ENCODE measurements around the gene MTFP1. TPM values are rescaled to one million over a fixed set of nuclear protein-coding genes. Genes with fewer than 3 reads are reported as not detected.
"Not testable (repeated sequence)": the region's sequence is repeated elsewhere in the genome, so short reads cannot be mapped to it uniquely, and the experiment has no call there.

MTFP1 gene
- total RNA-seq, 1 experiment from 2014 or later = 16.6 TPM

DNA sequence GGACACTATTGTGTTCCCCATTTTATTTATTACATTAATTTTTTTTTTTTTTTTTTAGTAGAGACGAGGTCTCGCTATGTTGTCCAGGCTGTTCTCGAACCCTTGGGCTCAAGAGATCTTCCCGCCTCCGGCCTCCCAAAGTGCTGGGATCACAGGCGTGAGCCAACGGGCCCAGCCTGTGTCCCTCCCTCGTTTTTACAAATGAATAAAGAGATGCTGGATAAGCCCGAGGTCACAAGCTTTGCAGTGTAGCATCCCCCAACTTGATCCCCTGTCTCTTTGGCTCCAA, 297 bp upstream of the MTFP1 start:
- DNase-seq (ENCODE audit: low spot score) = no peak

GRCh38 chr22:30426388-30427353, 1.1 kb downstream of the MTFP1 start:
- peak; percentile 73 for DNase-seq (ENCODE audit: low spot score)

DNA sequence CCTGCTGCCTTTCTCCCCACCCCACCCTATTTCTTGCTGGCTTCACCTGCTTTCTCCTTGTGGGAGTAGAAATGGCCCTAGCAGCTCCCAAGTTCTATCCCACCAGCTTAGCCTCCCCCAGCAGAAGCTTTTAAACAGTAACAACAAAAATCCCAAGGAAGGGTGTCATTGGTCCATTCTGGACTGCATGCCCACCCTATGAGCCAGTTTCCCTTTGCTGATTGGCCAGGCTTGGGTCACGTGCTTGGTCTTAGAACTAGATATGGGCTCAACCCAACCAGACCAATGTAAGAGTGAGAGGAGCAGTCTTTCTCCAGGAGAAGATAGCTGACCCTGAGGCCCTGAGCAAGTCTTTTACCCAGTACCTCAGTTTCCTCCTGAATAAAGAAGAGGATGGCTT, 2.3 kb downstream of the MTFP1 start:
- no peak for DNase-seq (ENCODE audit: low spot score)

- DNase-seq (ENCODE audit: low spot score) = no peak
Observed at GRCh38 chr22:30429887-30430286, 4.3 kb downstream of the MTFP1 start.

GRCh38 chr22:30430933-30431332, 5.4 kb downstream of the MTFP1 start:
- no peak for DNase-seq (ENCODE audit: low spot score)

DNA sequence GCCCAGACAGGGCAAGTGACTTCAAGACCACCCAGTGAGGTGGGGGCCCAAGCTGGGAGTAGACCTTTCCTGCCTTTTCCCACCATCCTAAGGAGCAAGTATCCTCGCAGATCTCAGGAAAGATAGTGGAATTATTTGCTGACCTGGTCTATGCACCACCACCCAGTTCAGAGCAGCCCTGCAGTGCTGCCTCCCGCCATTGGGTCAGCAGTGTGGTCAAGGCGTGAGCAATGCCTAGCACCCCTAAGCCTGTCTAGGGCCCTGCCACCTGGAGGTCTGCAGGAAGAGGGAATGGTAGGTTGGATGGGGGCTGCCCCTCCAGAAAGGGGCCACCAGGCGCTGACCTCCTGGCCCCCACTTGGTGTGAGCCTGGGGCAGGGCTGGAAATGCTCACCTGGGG, 6.5 kb downstream of the MTFP1 start:
- no peak for DNase-seq (ENCODE audit: low spot score)

DNA sequence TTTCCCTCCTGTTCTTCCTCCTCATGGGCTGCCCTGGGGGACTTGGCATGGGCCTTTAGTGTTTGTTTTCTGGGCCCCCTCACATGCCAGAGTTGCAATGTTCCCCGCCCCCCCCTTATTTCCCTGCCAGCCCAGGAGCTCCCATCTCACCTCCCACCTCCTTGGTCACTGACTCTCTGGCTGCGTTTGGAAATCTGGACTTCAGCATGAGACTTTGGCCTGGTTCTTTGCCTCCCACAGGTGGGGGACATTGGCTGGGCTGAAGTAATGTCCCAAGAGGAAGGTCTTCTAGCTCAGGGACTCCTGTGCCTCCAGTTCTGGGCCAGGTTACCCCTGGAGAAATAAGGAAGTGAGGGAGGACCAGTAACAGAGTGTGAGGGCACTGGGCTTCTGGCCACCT, 7.0 kb downstream of the MTFP1 start:
- DNase-seq (ENCODE audit: low spot score) = no peak

GRCh38 chr22:30433227-30433626, 7.7 kb downstream of the MTFP1 start:
- no peak for DNase-seq (ENCODE audit: low spot score)

- DNase-seq (ENCODE audit: low spot score) = no peak
Observed at GRCh38 chr22:30433773-30434172, 8.2 kb downstream of the MTFP1 start.

DNA sequence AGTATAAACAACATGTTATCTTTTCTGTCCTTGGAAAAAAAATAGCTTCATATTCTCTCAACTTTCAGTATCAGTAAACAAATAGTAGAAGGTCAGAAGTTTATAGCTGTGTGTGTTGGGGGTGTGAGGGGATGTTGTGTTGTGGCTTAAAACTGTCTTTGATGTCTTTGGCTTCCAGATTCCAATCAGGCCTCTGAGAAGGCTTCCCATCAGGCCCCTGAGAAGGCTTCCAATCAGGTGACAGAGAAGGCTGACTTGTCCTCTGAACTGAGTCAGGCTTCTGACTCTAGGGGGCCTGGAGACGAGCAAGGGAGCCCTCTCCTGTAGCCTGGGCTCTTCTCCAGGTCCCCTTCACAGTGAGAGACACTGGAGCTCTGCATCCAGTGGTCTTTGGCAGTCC, 9.3 kb downstream of the MTFP1 start:
- DNase-seq (ENCODE audit: low spot score) = no peak

DNA sequence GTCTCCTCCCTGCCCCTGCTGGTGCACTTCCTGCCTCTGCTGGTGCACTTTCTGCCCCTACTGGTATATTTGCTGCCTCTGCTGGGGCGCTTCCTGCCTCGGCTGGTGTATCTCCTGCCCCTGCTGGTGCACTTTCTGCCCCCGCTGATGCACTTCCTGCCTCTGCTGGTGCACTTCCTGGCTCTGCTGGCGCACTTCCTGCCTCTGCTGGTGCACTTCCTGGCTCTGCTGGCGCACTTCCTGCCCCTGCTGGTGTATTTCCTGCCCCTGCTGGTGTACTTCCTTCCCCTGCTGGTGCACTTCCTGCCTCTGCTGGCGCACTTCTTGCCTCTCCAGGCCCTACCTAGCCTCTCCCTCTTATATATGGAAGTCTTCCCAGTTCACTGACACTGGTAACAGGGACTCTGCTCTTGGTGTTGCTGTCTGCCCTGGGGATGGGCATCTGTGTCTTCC, 10.1 kb downstream of the MTFP1 start:
- peak; percentile 13 for DNase-seq (ENCODE audit: low spot score)

DNA sequence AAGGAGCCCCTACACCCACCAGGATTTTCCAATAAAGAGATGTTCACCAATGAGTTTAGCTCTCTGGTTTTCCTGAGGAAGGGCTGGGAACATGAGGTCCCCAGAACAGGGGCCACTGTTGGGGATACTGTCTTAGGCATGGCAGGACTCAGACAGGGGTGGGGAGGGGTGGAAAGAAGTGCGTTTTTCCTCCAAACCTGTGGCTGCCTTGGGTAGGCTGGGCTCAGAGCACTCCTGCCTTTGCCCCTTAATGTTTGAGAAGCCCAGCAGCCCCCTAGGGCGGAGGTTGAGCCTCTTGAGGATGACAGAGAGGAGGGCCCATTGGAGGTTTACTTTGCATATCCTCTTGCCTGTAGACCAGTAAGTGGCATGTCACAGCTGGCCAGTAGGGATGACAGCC, 10.6 kb downstream of the MTFP1 start:
- no peak for DNase-seq (ENCODE audit: low spot score)

DNA sequence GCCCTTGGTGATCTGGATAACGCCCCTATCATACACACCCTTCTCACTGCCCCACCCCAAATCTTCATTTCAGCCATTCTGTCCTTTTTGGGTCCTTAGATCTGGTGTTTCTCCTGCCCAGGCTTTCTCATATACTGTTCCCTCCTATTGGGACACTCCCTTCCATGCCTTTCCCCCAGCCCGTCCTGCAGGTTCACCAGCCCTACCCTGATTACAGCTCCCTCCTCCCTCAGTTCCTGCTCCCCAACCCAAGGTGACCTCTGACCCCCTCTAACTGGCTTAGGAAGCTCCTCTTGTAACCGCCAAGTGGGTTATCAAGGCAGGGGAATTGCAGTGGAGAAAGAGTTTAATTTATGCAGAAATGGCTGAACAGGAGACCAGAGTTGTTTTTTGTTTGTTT, 13.0 kb downstream of the MTFP1 start:
- DNase-seq (ENCODE audit: low spot score) = no peak

DNA sequence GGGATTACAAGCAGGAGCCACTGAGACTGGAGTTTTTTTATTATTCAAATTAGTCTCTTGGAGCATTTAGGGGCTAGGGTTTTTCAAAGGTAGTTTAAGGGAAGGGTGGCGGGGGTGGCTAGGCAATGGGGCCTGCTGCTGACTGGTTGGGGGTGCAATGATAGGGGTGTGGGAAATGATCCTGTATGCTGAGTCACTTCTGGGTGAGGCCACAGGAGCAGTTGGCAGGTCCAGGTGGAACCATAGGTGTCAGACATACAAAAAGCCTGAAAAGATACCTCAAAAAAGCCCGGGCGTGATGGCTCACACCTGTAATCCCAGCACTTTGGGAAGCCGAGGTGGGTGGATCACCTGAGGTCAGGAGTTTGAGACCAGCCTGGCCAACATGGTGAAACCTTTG, 13.7 kb downstream of the MTFP1 start:
- DNase-seq (ENCODE audit: low spot score) = no peak

DNA sequence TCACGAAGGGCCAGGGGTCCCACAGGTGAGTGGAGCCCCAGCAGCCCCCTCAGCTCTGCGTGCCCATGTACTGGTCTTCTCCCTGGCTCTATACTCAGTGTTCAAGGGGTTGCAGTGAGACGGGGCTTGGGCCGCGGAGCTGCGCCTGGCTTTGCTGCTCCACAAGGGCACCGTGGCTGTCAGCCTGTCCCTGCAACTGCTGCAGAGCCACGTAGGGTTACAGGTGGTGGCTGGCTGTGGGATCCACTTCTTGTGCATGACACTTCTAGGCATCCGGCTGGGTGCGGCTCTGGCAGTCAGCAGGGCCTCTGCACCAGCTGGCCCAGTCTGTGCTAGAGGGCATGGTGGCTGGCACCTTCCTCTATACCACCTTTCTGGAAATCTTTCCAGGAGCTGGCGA, 14.3 kb downstream of the MTFP1 start:
- DNase-seq (ENCODE audit: low spot score) = no peak

DNA sequence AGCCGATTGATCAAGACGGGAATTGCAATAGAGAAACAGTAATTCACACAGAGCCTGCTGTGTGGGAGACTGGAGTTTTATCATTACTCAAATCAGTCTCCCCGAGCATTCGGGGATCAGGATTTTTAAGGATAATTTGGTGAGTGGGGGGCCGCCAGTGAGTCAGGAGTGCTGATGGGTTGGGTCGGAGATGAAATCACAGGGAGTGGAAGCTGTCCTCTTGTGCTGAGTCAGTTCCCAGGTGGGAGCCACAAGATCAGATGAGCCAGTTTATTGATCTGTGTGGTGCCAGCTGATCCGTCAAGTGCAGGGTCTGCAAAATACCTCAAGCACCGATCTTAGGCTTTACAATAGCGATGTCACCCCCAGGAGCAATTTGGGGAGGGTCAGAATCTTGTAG, 15.5 kb downstream of the MTFP1 start:
- no peak for DNase-seq (ENCODE audit: low spot score)

GRCh38 chr22:30444632-30445437, 19.3 kb downstream of the MTFP1 start:
- no peak for DNase-seq (ENCODE audit: low spot score)

- DNase-seq (ENCODE audit: low spot score) = no peak
Observed at GRCh38 chr22:30445438-30446145, 20.0 kb downstream of the MTFP1 start.

GRCh38 chr22:30447656-30448055, 22.1 kb downstream of the MTFP1 start:
- DNase-seq (ENCODE audit: low spot score) = no peak

DNA sequence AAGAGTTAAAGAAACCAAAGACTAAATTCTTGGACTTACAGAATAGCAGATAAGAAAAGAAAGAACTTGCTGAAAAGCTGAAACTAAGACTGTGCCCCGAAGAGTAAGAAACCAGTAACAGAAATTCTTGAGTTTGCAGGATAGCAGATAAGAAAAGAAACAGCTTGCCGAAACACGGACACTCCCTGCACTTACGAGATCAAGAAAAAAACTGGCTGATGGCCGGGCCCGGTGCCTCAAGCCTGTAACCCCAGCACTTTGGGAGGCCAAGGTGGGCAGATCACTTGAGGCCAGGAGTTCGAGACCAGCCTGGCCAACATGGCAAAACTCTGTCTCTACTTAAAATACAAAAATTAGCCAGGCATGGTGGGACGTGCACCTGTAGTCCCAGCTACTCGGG, 25.9 kb downstream of the MTFP1 start:
- DNase-seq (ENCODE audit: low spot score) = not testable (repeated sequence)

GRCh38 chr22:30452861-30453260, 27.3 kb downstream of the MTFP1 start:
- no peak for DNase-seq (ENCODE audit: low spot score)

DNA sequence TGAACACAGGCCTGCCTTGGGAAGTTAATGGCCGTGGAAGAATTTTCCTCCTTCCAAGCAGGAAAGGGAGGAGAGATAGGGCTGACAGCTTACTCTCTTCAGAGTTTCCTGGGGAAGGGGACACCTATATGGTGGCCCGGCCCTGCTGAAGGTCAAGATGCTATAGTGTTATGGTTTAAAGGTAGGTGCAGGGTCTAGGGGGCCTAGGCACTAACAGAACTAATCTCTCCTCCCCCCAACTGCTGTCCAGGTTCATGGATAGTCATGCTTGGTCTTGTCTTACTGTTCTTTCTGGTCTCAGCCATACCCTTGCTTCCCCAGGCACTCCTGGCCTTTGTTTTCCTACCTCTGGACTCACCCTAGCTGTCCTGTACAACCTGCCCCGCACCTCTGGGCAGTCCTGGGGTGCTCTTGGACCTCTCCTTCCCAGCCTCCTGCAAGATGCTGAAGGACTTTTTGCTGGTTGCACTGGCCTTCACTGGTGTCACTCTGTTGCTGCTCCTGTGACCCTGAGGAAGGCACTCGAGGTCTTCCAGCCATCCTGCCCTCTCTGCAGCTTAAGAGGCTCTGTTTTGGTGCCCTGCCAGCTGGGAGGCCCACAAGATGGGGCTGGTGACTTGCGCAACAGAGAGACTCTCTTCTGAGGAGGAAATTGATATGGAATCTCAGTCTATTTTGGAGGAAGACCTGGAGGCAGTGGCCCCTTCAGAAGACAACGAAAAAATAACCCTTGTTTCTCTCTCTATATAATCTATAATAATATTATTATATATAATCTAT, 28.4 kb downstream of the MTFP1 start:
- no peak for DNase-seq (ENCODE audit: low spot score)
